K562 (cell line): ENCODE measurements around the gene SOX6. TPM values are rescaled to one million over a fixed set of nuclear protein-coding genes. Genes with fewer than 3 reads are reported as not detected.

Experiments used
- FOXP4 ChIP-seq: sonication (generic); formaldehyde crosslinking; IDR thresholded peaks from 2 replicates; pipeline ENCODE4 v1.8.0; 2022; ENCODE audit warnings: mild to moderate bottlenecking, missing genetic modification reagents, borderline replicate concordance
- HEY1 ChIP-seq: fragments of 250-450 bp; sonication (Bioruptor Pico); IDR thresholded peaks from 2 replicates; pipeline ENCODE4 v1.5.0; 2020; ENCODE audit warnings: mild to moderate bottlenecking, moderate library complexity, borderline replicate concordance
- HNRNPH1 ChIP-seq: fragments of 200-400 bp; formaldehyde crosslinking; optimal IDR thresholded peaks from 2 replicates; pipeline ENCODE3; 2017; ENCODE audit warnings: low read depth, mild to moderate bottlenecking, low read length, moderate library complexity
- ILK ChIP-seq: fragments of 450-650 bp; IDR thresholded peaks from 2 replicates; pipeline ENCODE4 v1.6.1; 2016; ENCODE audit warnings: missing genetic modification characterization, low read depth, mild to moderate bottlenecking, missing compliant biosample characterization, moderate library complexity, borderline replicate concordance
- POLR2A ChIP-seq: fragments of 450-650 bp; conservative IDR thresholded peaks from 2 replicates; pipeline ENCODE4 v1.6.1; 2016
- SMC3 ChIP-seq: conservative IDR thresholded peaks from 2 replicates; pipeline ENCODE4 v1.6.1; 2011; ENCODE audit warnings: low read depth, low read length, improper control_type of control experiment; ENCODE audit not compliant: insufficient read depth
- ZC3H8 ChIP-seq: fragments of 450-650 bp; IDR thresholded peaks from 2 replicates; pipeline ENCODE4 v1.6.1; 2017
- ZNF197 ChIP-seq: fragments of 200-800 bp; sonication (Bioruptor generic); IDR thresholded peaks from 2 replicates; pipeline ENCODE4 v1.6.1; 2016; ENCODE audit warnings: low read depth, missing genetic modification characterization, missing compliant biosample characterization
- ZNF239 ChIP-seq: fragments of 250-450 bp; sonication (Bioruptor Pico); IDR thresholded peaks from 2 replicates; pipeline ENCODE4 v1.4.0; 2020; ENCODE audit warnings: mild to moderate bottlenecking
- ZNF507 ChIP-seq: conservative IDR thresholded peaks from 2 replicates; pipeline ENCODE4 v1.6.1; 2017; ENCODE audit warnings: missing genetic modification characterization, missing compliant biosample characterization
- ZNF512 ChIP-seq: IDR thresholded peaks from 2 replicates; pipeline ENCODE4 v1.6.1; 2016; ENCODE audit warnings: missing genetic modification characterization, missing compliant biosample characterization
- ZNF589 ChIP-seq: fragments of 200-800 bp; sonication (Bioruptor generic); IDR thresholded peaks from 2 replicates; pipeline ENCODE4 v1.6.1; 2016; ENCODE audit warnings: low read depth, missing genetic modification characterization, missing compliant biosample characterization
- ZNF75A ChIP-seq: fragments of 450-650 bp; formaldehyde crosslinking; IDR thresholded peaks from 2 replicates; pipeline ENCODE4 v1.4.0; 2020; ENCODE audit warnings: mild to moderate bottlenecking
- polyA plus RNA-seq, 8 experiments: library from polyadenylated mRNA; depleted of rRNA in 4 of 8; stranded (reverse) in 5 of 8; unstranded in 3 of 8; fragments of >200 nt; fragmentation: Nextera tagmentation in 2 of 8; fragmentation: Illumina TruSeq in 1 of 8; extraction: Ambion mirVana in 2 of 8; extraction: Trizol in 1 of 8; gene quantifications; 2 replicates each; pipeline versions ENCODE4 v1.2.1 to v1.2.3, GENCODE V29; 2011 to 2014; ENCODE audit warnings: inconsistent platforms in 1 of 8, missing spikeins in 1 of 8
- total RNA-seq, 7 experiments: library from RNA; depleted of rRNA in 6 of 7; stranded (reverse); fragments of >200 nt in 6 of 7; fragmentation: Illumina TruSeq in 2 of 7; extraction: Trizol in 2 of 7; gene quantifications; 2 replicates each; pipeline versions ENCODE4 v1.2.1 to v1.2.3, GENCODE V29; 2011 to 2021; ENCODE audit warnings: low replicate concordance in 1 of 7
- TF ChIP-seq, protein P1 (sequence below): fragments of 250-450 bp; sonication (Bioruptor Pico); IDR thresholded peaks from 2 replicates; pipeline ENCODE4 v1.4.0; 2020
- TF ChIP-seq, protein P2 (sequence below), 2 experiments: fragments of 450-650 bp in 1 of 2; sonication (generic) in 1 of 2; formaldehyde crosslinking in 1 of 2; IDR thresholded peaks in 1 of 2; conservative IDR thresholded peaks in 1 of 2; 2 replicates each; pipeline versions ENCODE4 v1.6.1 to v1.8.1; 2016 to 2023; ENCODE audit warnings: mild to moderate bottlenecking in 2 of 2, moderate library complexity in 2 of 2, inconsistent platforms in 1 of 2, missing genetic modification reagents in 1 of 2

The SOX6 gene
- total and polyA plus RNA-seq, 9 of the 15 experiments (the other 6 are each of a cell fraction or from before 2014, with no cell fraction given), result 0.89 to 8.7 (median 5.7) TPM

- TF ChIP-seq, protein P1, sequence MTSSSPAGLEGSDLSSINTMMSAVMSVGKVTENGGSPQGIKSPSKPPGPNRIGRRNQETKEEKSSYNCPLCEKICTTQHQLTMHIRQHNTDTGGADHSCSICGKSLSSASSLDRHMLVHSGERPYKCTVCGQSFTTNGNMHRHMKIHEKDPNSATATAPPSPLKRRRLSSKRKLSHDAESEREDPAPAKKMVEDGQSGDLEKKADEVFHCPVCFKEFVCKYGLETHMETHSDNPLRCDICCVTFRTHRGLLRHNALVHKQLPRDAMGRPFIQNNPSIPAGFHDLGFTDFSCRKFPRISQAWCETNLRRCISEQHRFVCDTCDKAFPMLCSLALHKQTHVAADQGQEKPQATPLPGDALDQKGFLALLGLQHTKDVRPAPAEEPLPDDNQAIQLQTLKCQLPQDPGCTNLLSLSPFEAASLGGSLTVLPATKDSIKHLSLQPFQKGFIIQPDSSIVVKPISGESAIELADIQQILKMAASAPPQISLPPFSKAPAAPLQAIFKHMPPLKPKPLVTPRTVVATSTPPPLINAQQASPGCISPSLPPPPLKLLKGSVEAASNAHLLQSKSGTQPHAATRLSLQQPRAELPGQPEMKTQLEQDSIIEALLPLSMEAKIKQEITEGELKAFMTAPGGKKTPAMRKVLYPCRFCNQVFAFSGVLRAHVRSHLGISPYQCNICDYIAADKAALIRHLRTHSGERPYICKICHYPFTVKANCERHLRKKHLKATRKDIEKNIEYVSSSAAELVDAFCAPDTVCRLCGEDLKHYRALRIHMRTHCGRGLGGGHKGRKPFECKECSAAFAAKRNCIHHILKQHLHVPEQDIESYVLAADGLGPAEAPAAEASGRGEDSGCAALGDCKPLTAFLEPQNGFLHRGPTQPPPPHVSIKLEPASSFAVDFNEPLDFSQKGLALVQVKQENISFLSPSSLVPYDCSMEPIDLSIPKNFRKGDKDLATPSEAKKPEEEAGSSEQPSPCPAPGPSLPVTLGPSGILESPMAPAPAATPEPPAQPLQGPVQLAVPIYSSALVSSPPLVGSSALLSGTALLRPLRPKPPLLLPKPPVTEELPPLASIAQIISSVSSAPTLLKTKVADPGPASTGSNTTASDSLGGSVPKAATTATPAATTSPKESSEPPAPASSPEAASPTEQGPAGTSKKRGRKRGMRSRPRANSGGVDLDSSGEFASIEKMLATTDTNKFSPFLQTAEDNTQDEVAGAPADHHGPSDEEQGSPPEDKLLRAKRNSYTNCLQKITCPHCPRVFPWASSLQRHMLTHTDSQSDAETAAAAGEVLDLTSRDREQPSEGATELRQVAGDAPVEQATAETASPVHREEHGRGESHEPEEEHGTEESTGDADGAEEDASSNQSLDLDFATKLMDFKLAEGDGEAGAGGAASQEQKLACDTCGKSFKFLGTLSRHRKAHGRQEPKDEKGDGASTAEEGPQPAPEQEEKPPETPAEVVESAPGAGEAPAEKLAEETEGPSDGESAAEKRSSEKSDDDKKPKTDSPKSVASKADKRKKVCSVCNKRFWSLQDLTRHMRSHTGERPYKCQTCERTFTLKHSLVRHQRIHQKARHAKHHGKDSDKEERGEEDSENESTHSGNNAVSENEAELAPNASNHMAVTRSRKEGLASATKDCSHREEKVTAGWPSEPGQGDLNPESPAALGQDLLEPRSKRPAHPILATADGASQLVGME (CRISPR knock-in tag), result no peak
- no peak for TF ChIP-seq ZNF507 (tag)
- TF ChIP-seq ZNF197, result no peak
- peak; percentile 86 for TF ChIP-seq ZNF512 (tag)
- no peak for TF ChIP-seq HNRNPH1
- TF ChIP-seq HEY1 (CRISPR knock-in tag), result no peak
- TF ChIP-seq SMC3, result no peak
- TF ChIP-seq POLR2A, result no peak
- TF ChIP-seq ZC3H8, result no peak
- no peak for TF ChIP-seq FOXP4 (CRISPR knock-in tag)
- 0 out of 2 replicates have a peak, but pooled peaks have one; percentile 20 for TF ChIP-seq ZNF589 (CRISPR knock-in tag)
- TF ChIP-seq ILK (tag), result no peak
- TF ChIP-seq, protein P2, sequence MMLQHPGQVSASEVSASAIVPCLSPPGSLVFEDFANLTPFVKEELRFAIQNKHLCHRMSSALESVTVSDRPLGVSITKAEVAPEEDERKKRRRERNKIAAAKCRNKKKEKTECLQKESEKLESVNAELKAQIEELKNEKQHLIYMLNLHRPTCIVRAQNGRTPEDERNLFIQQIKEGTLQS (IDR thresholded peaks at IDR 0.05), result no peak
- TF ChIP-seq, protein P2 (CRISPR knock-in tag; conservative IDR thresholded peaks at IDR 0.05), result no peak
- no peak for TF ChIP-seq ZNF239 (CRISPR knock-in tag)
- TF ChIP-seq ZNF75A (CRISPR knock-in tag), result no peak
These were observed 387.8 kb downstream of the SOX6 start (continued) for GRCh38 chr11:15968461-15969130.
